Inflammatory macrophage treated with lipopolysaccharide for 1 hour (primary cell): ENCODE measurements around the gene MYL11.
A peak's percentile ranks its signal among the peaks of the same experiment; 100 is the strongest.

Experiments used
- DNase-seq, 2 donors: peaks; one replicate each; pipeline ENCODE4 v3.0.0-alpha.2; 2020 to 2022

Gene MYL11

GRCh38 chr16:30354423-30355143 lies 20.0 kb upstream of the MYL11 start:
- peak; percentile 69 to 89 for DNase-seq

- peak; percentile 100 for DNase-seq
These were observed 19.3 kb upstream of the MYL11 start, which contains the start of gene CD2BP2 for GRCh38 chr16:30355144-30355953. TSS of gene CD2BP2 (minus strand) at chr16:30355308. CDS start at chr16:30354681, 627 bp downstream.

GRCh38 chr16:30355954-30356308 lies 18.7 kb upstream of the MYL11 start:
- DNase-seq = no peak

GRCh38 chr16:30356401-30357084 lies 18.1 kb upstream of the MYL11 start:
- no peak for DNase-seq

- no peak for DNase-seq
These were observed 17.4 kb upstream of the MYL11 start for GRCh38 chr16:30357085-30357714.

GRCh38 chr16:30357715-30358576 lies 16.7 kb upstream of the MYL11 start:
- no peak for DNase-seq

GRCh38 chr16:30358577-30358936 lies 16.0 kb upstream of the MYL11 start:
- no peak for DNase-seq

GRCh38 chr16:30358990-30359870 lies 15.4 kb upstream of the MYL11 start:
- DNase-seq = no peak

- DNase-seq = no peak
These were observed 14.8 kb upstream of the MYL11 start for GRCh38 chr16:30359871-30360170.

- DNase-seq = no peak
These were observed 13.4 kb upstream of the MYL11 start for GRCh38 chr16:30361180-30361579.

GRCh38 chr16:30365200-30365599 lies 9.4 kb upstream of the MYL11 start:
- no peak for DNase-seq

- DNase-seq = no peak
These were observed 8.1 kb upstream of the MYL11 start for GRCh38 chr16:30366511-30366910.

- DNase-seq = no peak
These were observed 7.1 kb upstream of the MYL11 start for GRCh38 chr16:30367349-30368009.

- peak; percentile 74 to 79 for DNase-seq
These were observed 6.3 kb upstream of the MYL11 start for GRCh38 chr16:30368122-30368791.

GRCh38 chr16:30368792-30369090 lies 5.9 kb upstream of the MYL11 start:
- DNase-seq = peak in 1 of 2 donors; percentile 8

- no peak for DNase-seq
These were observed 5.3 kb upstream of the MYL11 start for GRCh38 chr16:30369091-30369937.

- peak in 1 of 2 donors; percentile 11 for DNase-seq
These were observed 4.6 kb upstream of the MYL11 start for GRCh38 chr16:30369938-30370455.

GRCh38 chr16:30370456-30371247 lies 4.0 kb upstream of the MYL11 start, which contains the start of gene TBC1D10B:
TSS of gene TBC1D10B (minus strand) at chr16:30370494. CDS start at chr16:30370183, 311 bp downstream.
- DNase-seq = peak; percentile 100
